Astrocyte (in vitro differentiated cells and primary cell): ENCODE results near the gene KNOP1. TPM values are rescaled to one million over a fixed set of nuclear protein-coding genes. Genes with fewer than 3 reads are reported as not detected.

Experiments used
- DNase-seq: peaks from one replicate; pipeline ENCODE4 v3.0.0-alpha.2; 2010; ENCODE audit warnings: low read depth
- FAIRE-seq: peaks from 2 replicates; lab custom pipeline; 2011; peaks lifted over from hg19 to GRCh38; lab: Jason Lieb, UNC
- H2AFZ ChIP-seq: 2 replicates; pipeline ENCODE4 v1.6.0; 2012; ENCODE audit warnings: low read depth, low read length, inconsistent platforms
- H3K27ac ChIP-seq: 2 replicates; pipeline ENCODE4 v1.5.1; 2011; ENCODE audit warnings: low read depth, low read length, inconsistent platforms
- H3K27me3 ChIP-seq: 2 replicates; pipeline ENCODE4 v1.6.0; 2011; ENCODE audit warnings: low read length, inconsistent platforms; ENCODE audit not compliant: insufficient read depth
- H3K36me3 ChIP-seq: 2 replicates; pipeline ENCODE4 v1.5.1; 2011; ENCODE audit warnings: low read length, inconsistent platforms; ENCODE audit not compliant: insufficient read depth
- H3K4me1 ChIP-seq: 2 replicates; pipeline ENCODE4 v1.5.1; 2011; ENCODE audit warnings: low read length, inconsistent platforms; ENCODE audit not compliant: insufficient read depth
- H3K4me2 ChIP-seq: 2 replicates; pipeline ENCODE4 v1.6.0; 2012; ENCODE audit warnings: low read length, inconsistent platforms
- H3K4me3 ChIP-seq: 2 replicates; pipeline ENCODE4 v1.5.1; 2011; ENCODE audit warnings: low read depth, mild to moderate bottlenecking, low read length, inconsistent platforms; ENCODE audit not compliant: insufficient read depth
- H3K79me2 ChIP-seq: 2 replicates; pipeline ENCODE4 v1.6.0; 2012; ENCODE audit warnings: mild to moderate bottlenecking, low read length, inconsistent platforms; ENCODE audit not compliant: insufficient read depth
- H3K9ac ChIP-seq: 2 replicates; pipeline ENCODE4 v1.6.0; 2012; ENCODE audit warnings: mild to moderate bottlenecking, low read length, inconsistent platforms
- H3K9me3 ChIP-seq: 2 replicates; pipeline ENCODE4 v1.5.1; 2012; ENCODE audit warnings: low read depth, mild to moderate bottlenecking, low read length, inconsistent platforms; ENCODE audit not compliant: insufficient read depth
- H4K20me1 ChIP-seq: 2 replicates; pipeline ENCODE4 v1.6.0; 2012; ENCODE audit warnings: low read length, inconsistent platforms; ENCODE audit not compliant: insufficient read depth
- H3K27ac Mint-ChIP-seq: one replicate; pipeline ENCODE4 v1.8.0; 2021; ENCODE audit warnings: mild to moderate bottlenecking, mixed read lengths; ENCODE audit not compliant: unreplicated experiment
- H3K27me3 Mint-ChIP-seq: one replicate; pipeline ENCODE4 v1.8.0; 2021; ENCODE audit warnings: low read depth, mixed read lengths; ENCODE audit not compliant: unreplicated experiment
- H3K36me3 Mint-ChIP-seq: one replicate; pipeline ENCODE4 v1.8.0; 2021; ENCODE audit warnings: low read depth, mixed read lengths; ENCODE audit not compliant: unreplicated experiment
- H3K4me1 Mint-ChIP-seq: one replicate; pipeline ENCODE4 v1.8.0; 2021; ENCODE audit warnings: low read depth, mixed read lengths; ENCODE audit not compliant: unreplicated experiment
- H3K4me3 Mint-ChIP-seq: one replicate; pipeline ENCODE4 v1.8.0; 2021; ENCODE audit warnings: mild to moderate bottlenecking, moderate library complexity, mixed read lengths; ENCODE audit not compliant: unreplicated experiment
- H3K9me3 Mint-ChIP-seq: one replicate; pipeline ENCODE4 v1.8.0; 2021; ENCODE audit warnings: mild to moderate bottlenecking, mixed read lengths; ENCODE audit not compliant: unreplicated experiment
- CTCF ChIP-seq: IDR thresholded peaks from 2 replicates; pipeline ENCODE4 v1.5.1; 2011; ENCODE audit warnings: low read depth, mild to moderate bottlenecking, inconsistent platforms, low read length, moderate library complexity; ENCODE audit not compliant: insufficient read depth
- EZH2 ChIP-seq: IDR thresholded peaks from 2 replicates; pipeline ENCODE4 v1.6.1; 2012; ENCODE audit warnings: mild to moderate bottlenecking, low read length, inconsistent platforms; ENCODE audit not compliant: insufficient read depth
- total RNA-seq: library from RNA; stranded (reverse); gene quantifications from 2 replicates; pipeline ENCODE4 v1.2.1, GENCODE V29; 2021

The KNOP1 gene
- total RNA-seq, 1 donor from 2014 or later, result 22.9 TPM

DNA sequence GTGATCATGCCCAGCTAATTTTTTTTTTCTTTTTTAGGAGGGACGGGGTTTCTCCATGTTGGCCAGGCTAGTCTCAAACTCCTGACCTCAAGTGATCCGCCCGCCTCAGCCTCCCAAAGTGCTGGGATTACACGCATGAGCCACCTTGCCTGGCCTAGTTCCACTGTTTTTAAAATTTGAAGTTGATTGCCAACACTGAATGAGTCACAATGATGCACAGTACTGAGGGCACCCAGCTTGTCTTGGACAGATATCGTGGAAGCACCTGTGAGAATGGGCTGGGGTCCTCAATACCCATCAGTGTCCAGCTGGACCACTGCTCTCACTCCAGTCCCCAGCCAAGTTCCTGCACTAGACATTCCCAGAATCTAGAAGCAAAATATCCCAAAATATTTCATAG is 2.5 kb downstream of the KNOP1 start:
- Histone ChIP-seq H3K4me2 (no peak overlapping the region), H3K36me3 (peaks cover 5% of the 10 kb centered on the region), H4K20me1 (peaks cover 37% of the 10 kb centered on the region), H3K4me3 (no peak overlapping the region), H3K27ac (no peak overlapping the region), H3K79me2 (peaks cover 84% of the 10 kb centered on the region), H3K9me3 (no peaks in the 10 kb centered on the region), H3K27me3 (no peaks in the 10 kb centered on the region), H3K4me1 (peaks cover 20% of the 10 kb centered on the region), H3K9ac (no peak overlapping the region), H2AFZ (no peak overlapping the region)
- H3K27ac Mint-ChIP-seq, result peak overlapping the region; percentile 42
- peaks cover 17% of the 10 kb centered on the region for H3K36me3 Mint-ChIP-seq
- no peaks in the 10 kb centered on the region for H3K27me3 Mint-ChIP-seq
- no peak for DNase-seq
- TF ChIP-seq CTCF (no peak), EZH2 (no peak)
- H3K9me3 Mint-ChIP-seq, result no peaks in the 10 kb centered on the region
- no peak overlapping the region for H3K4me3 Mint-ChIP-seq
- peaks cover 7% of the 10 kb centered on the region for H3K4me1 Mint-ChIP-seq
- no peak for FAIRE-seq

GRCh38 chr16:19713697-19714096 is 4.3 kb downstream of the KNOP1 start:
- H3K4me3 ChIP-seq, result no peak overlapping the region
- no peak overlapping the region for H3K27ac ChIP-seq
- peaks cover 19% of the 10 kb centered on the region for H3K4me1 ChIP-seq
- Mint-ChIP-seq H3K27me3 (no peaks in the 10 kb centered on the region), H3K27ac (no peak overlapping the region), H3K36me3 (peaks cover 20% of the 10 kb centered on the region), H3K4me1 (peaks cover 12% of the 10 kb centered on the region), H3K9me3 (no peaks in the 10 kb centered on the region), H3K4me3 (no peak overlapping the region)
- peaks cover 84% of the 10 kb centered on the region for H3K79me2 ChIP-seq
- no peak overlapping the region for H3K4me2 ChIP-seq
- FAIRE-seq, result no peak
- H3K9ac ChIP-seq, result no peak overlapping the region
- peaks cover 5% of the 10 kb centered on the region for H3K36me3 ChIP-seq
- peaks cover 46% of the 10 kb centered on the region for H4K20me1 ChIP-seq
- H2AFZ ChIP-seq, result no peak overlapping the region
- TF ChIP-seq CTCF, result no peak
- no peak for TF ChIP-seq EZH2
- no peak for DNase-seq
- H3K27me3 ChIP-seq, result no peaks in the 10 kb centered on the region
- H3K9me3 ChIP-seq, result no peaks in the 10 kb centered on the region

- no peak for TF ChIP-seq EZH2
- no peak for TF ChIP-seq CTCF
- H4K20me1 ChIP-seq, result peaks cover 50% of the 10 kb centered on the region
- Mint-ChIP-seq H3K27ac (no peak overlapping the region), H3K4me1 (peaks cover 19% of the 10 kb centered on the region), H3K27me3 (no peaks in the 10 kb centered on the region), H3K4me3 (no peak overlapping the region), H3K9me3 (no peaks in the 10 kb centered on the region), H3K36me3 (peaks cover 20% of the 10 kb centered on the region)
- no peak overlapping the region for H2AFZ ChIP-seq
- no peak overlapping the region for H3K9ac ChIP-seq
- H3K9me3 ChIP-seq, result no peaks in the 10 kb centered on the region
- H3K4me3 ChIP-seq, result no peak overlapping the region
- peaks cover 18% of the 10 kb centered on the region for H3K4me1 ChIP-seq
- H3K27me3 ChIP-seq, result no peaks in the 10 kb centered on the region
- DNase-seq (no peak), FAIRE-seq (no peak)
- H3K27ac ChIP-seq, result no peak overlapping the region
- peaks cover 89% of the 10 kb centered on the region for H3K79me2 ChIP-seq
- peaks cover 5% of the 10 kb centered on the region for H3K36me3 ChIP-seq
- H3K4me2 ChIP-seq, result no peak overlapping the region
Measured at GRCh38 chr16:19712418-19713058, 5.5 kb downstream of the KNOP1 start.
